HG03103 (cell line): Measurements from ENCODE around the gene EGFL8.
"Not testable (repeated sequence)": the region's sequence is repeated elsewhere in the genome, so short reads cannot be mapped to it uniquely, and the experiment has no call there.

Experiments used
- ATAC-seq: cut with Tn5 transposase; IDR thresholded peaks from one replicate; pipeline ENCODE4 v1.9.1; 2021; ENCODE audit warnings: low read depth; ENCODE audit not compliant: unreplicated experiment

The EGFL8 gene

DNA sequence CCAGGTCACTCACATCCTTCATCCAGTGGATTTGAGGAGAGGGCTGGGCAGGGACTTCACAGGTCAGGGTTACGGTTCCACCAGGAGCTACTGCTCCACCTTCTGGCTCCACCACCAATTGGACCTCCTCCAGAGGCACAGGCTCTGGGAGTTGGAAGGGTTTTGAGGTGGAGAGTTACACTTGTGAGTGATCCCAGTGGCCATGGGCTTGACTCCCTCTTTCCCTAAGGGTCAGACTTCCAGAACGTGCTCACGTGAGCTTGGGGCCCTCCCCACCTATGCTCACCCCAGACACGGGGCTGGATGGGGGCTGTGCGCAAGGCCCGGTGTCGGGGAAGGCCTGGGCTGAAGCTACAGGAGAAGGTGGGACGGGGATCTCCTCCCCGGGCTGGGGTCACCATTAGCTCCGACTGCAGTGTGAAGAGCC, 18.2 kb downstream of the EGFL8 start:
- no peak for ATAC-seq

DNA sequence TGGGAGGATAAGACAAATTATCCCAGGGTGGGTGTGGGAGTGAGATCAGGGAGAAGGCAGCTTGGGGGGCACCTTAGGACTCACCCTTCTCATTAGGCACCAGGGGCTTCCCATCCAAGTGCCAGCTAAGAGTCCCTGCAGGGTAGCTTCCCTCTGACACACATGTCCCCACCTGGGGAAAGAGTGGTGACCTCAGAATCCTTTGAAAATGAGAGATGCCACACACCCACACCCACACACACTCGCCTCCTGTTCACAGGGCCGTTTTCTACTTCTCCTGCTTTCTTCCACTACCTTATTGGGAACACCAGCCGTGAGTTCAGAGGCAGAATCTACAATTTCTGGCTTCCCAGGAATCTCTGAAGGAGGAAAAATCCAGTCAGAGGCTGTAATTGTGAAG, 18.6 kb downstream of the EGFL8 start:
- no peak for ATAC-seq

DNA sequence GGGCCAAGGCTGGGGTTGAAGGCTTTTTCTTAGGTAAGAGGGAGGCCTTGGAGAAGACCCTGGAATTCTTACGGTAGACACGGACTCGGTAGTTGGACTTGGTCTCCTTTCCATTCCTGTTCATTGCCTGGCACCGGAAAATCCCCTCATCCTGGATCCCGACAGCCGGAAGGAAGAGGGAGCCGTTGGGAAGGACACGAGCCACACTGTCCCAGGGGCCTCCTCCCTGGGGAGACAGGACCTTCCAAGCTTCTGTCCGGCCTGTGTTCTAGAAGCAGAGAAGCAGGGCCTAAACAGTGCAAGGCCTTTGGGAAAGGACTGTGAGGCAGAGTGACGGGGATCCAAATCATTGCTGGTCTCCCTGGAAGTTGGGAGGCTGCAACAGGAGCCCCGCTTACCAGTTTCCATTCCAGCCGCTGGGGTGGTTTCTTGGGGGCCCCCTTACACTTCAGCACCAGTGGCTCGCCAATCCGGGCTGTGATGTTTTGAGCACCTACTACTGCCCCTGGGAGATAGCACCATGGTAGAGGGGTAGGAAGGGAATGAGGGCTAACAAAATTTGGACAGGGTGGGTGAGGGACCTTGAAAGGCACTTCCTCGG, 19.2 kb downstream of the EGFL8 start:
- ATAC-seq: no peak

DNA sequence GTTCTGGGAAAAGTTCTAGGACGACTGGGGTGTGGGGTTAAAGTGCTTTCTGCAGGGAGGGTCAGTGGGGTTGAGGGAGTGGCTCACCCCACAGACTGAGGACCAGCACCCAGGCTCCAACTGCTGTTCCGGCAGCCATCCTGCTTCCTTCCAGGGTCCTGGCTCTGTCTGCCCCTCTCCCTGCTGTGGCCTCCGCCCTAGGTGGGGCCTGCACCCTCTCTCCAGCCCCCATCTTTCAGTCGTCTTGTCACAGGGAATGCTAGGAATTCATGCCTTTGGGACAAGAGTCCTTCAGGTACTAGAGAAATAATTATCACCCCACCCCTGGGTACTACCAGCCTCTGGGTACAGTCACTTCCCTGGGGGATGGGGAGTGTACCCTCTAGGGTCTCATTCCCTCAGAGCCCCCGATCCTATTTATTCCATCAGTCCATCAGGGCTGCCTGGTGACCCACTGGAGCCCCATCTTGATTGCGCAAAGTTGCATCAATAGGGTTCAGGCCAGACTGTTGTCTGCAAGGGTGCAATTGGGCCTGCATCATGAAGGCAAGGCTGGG, 19.8 kb downstream of the EGFL8 start, which contains the start of gene AGER:
TSS of gene AGER (minus strand) at position 170 of the 557 bp plus-strand sequence. CDS start at position 139, 31 bp downstream.
- ATAC-seq: no peak

DNA sequence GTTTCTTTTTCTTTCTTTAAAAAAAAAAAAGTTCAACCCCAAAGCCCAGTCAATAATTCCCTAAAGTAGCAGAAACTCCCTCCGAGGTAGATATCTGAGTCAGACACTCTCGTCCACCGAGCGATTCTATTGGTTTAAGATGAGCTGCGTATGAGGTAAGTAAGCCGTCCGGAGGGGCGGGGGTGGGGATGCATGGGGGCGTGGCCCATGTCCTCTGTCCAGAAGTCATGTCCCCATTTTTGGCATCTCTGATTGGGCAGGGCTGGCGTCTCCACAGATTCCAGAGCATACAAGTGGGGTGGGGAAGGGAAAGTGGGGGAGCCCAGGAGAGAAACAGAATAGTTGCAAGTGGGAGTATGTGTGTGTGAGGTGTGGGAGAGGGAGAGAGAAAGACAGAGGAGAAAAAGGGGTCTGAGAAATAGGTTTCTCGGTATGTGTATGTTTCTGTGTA, 21.3 kb downstream of the EGFL8 start:
- not testable (repeated sequence) for ATAC-seq

DNA sequence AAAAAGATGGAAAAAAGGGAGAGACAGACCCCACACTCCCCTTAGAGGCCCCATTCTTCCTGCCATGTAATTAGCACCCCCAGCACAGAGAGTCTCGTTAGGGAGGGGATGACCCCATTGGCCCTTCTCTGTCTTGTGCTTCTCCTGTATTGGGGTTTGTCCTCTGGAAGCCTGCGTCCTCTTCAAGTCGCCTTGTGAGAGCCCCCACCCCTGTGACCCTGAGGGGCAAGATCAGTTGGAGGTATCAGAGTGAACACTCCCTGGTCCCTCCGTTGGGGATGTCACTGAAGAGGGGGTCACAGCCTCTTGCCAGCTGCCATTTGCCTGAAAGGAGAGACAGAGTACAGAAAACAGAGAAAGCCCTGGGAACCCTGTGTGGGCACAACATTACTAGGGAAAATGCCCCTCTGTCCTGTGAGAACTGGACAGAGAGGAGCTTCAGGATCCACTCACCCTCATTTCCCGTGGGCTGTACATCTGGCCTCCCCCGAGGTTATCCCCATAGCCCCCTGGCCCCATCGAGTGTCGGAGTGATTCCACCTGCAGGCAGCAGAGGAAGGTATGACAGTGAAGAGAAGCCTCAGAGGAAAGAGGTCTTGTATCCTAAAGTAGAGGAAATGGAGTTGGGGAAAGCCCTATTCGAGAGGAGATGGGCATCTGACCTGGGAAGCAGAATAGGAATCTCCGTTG, 21.9 kb downstream of the EGFL8 start:
- ATAC-seq: not testable (repeated sequence)

DNA sequence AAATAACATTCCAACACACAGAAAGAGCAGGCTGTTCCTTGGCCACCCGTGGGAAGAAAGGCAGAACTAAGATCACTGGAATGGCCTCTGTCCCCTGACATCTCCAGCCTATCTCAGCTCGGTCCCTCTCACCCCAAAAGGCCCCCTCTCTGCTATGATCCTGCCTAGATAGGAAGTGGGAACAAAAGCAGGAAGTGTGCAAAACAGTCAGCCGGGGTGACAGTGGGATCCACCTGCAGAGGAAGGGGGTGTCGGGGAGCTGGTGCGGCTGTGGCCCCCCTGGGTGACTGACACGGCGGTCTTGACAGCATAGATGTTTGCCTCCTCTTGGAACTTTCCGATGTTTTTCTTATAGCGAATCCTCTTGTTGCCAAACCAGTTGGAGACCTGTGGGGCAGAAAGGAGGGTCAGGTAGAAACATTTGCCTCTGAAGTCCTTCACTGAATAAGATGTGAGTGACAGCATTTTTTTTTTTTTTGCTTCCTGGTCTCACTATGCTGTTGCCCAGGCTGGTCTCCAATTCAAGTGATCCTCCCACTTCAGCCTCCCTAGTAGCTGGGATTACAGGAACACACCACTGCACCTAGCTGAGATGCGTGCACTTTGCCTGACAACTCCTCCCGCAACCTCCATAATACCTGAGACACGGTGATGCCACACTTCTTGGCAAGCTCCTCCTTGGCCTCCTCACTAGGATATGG, 22.8 kb downstream of the EGFL8 start:
- ATAC-seq: no peak

DNA sequence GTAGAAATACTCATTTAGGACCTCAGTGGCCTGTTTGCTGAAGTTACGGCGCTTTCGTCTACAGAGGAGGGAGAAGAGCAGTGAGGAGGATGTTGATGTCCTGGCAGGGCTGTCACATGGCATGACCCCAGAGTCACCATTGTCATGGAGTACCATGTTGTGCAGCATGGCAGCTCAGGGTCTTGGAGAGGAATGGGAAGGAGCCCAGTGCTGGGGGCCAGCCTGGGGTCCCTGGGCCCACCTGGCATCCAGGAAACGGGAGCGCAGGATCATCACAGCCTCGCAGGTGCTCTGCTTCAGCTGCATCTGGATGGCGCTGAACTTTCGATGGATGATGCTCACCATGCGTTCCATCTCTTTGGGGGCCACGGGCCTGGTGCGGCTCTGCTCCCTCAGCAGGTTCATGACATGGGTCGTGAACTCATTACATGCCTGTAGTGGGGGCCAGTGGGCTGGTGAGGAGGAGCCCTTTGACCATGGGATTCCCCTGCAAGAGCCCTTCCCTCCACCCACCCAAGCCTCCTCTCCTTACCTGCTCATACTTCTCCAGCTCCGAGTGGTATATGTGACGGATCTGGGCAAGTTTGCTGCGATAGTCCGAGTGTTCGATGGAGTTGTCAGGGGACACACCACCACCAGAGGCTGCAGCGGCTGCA, 23.5 kb downstream of the EGFL8 start:
- not testable (repeated sequence) for ATAC-seq

DNA sequence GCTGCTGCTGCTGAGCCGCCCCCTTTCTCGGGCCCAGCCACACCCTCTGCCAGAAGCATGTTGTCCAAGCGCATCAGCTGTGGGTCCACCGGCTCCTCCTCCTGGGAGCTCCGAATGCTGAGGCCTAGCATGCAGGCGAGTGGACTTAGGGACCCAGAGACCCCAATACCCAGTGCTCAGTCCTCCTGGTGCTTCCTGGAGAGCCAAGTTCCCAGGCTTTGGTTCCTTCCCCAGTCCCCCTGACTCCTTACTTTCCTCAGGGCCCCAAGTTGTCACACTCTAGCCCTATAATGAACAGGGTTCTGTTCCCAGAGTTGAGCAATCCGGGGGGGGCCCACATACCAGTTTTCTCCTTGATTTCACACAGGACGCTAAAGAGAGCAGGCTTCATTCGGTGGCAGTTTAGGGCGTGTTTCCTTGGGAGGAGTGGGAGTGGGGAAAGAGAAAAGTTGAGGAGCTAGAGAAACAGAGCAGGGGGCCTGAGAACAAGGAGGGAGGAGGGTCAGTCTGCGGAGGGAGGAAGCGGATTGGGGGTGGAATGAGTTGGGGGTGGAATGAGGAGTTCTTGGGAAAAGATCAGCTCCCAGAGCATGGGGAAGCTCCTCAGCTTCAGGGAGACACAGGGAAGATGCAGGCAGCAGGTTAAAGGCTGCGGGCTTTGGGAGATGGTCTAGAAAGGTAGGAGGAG, 24.1 kb downstream of the EGFL8 start:
- ATAC-seq: no peak

DNA sequence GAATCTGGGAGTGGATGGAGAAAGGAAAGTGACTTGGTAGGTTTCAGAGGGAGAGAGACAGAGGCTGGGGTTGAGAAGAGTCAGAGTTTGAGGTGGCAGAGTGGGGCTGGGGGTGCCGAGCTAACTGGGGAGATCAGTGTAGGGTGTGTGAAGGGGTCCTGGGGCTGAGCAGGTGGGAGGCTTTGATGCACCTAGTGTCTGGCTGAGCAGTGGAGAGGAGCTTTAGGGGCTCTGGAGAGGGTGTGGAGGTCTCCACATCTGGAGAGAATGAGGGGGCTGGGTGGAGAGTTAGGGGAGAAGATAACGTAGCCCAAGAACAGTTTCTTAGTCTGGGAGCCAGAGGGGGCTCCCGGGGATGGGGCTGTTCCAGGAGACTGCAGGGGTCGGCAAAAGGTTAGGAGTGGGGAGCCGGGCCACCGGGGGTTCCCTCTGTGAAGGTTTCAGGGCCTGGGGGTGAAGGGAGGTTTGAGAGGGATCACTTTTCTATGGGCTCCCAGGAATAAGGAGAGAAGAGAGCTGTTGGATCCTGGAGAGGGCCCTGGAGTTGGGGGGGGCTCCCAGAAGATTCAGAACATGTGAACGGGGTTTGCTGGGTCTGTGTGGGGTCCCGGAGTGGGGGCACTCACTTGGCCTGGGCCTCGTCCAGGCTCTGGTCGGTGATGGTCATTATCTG, 24.8 kb downstream of the EGFL8 start:
- ATAC-seq: no peak

DNA sequence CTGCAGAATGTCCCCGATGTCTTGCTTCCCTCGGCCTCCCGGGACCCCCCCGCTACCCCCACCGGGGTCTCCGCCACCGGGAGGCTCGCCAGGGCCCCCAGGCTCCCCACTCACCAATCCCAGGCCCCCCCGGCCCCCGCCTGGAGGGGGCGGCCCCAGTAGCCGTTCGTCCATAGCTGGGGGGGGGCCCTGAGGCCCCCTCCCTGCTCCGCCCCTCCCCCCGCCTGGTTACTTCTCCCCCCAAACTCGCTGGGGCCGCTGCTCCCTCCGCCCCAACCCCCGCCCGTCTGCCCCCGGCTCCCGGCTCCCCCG, 25.3 kb downstream of the EGFL8 start:
- ATAC-seq: no peak

DNA sequence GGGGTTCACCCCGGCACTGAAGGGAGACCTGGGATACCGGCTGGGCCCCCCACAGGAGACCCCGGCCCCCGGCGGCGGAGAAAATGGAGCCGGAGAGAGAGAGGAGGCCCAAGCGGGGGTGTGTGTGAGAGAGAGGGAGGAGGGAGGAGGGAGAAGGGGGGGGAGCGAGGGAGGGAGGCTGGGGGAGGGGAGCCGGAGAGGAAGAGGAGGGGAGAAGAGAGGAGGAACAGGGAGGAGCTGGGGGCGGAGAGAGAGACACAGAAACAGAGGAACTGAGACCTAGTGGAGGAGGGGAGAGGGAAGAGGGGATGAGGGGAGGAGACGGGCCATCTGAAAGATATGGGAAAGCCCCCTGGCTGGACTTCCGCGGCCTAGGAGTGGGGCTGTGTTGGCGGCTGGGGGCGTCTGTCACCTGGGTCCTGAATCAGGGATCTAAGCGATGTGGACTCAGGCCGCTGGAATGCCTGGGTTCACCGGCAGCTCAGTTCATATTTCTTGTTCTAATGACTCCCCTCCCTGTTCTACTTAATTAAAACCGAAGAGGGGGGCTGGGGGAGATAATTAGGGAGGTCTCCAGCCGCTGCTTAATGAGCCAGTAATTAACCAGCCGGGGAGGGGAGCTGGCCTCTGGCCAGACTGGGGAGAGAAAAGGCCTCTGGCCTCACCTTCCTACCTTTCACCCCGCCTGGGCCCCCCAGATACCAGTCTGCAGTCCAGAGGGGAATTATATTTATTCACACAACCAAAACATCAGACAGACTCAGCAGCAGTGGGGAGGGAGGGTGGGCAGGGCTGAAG, 25.9 kb downstream of the EGFL8 start, which contains the start of gene PBX2:
TSS of gene PBX2 (minus strand) at position 149 of the 798 bp plus-strand sequence. CDS start 287 bp downstream, outside the sequence.
- ATAC-seq: no peak

DNA sequence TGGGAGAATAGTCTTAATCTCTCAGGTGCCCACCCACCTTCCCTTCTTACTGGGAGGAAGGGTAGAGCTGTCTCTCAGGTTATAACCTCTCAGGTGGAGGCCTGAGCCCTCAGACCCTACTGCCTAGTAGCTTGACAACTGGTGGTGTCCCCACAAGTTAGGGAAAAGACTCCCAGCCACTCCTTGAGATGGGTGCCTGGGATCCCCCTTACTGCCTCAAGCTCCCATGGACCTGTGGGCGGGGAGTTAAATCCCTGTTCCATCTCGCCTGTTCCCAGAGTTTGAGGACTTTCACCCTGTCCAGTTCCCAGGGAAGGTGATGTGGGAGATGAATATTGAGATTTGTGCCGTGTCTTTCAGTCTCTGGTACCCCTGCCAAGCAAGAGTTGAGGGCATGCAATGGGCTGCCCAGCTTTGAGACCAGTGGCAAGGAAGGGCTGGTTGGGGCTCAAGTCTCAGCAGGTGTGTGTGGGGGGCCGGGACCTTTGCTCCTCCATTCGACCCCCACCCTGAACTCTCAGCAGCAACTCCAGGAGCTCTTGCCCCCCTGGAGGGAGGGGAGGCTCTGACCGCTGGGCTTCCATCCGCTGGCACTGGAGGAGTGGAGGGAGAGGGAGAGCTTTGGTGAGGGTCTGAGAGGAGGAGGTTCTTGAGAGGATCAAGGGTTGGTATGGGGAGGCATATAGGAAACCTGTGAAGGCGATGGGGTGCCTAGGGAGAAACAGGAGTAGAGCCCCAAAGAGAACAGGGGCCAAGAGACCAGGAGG, 26.7 kb downstream of the EGFL8 start:
- ATAC-seq: no peak

DNA sequence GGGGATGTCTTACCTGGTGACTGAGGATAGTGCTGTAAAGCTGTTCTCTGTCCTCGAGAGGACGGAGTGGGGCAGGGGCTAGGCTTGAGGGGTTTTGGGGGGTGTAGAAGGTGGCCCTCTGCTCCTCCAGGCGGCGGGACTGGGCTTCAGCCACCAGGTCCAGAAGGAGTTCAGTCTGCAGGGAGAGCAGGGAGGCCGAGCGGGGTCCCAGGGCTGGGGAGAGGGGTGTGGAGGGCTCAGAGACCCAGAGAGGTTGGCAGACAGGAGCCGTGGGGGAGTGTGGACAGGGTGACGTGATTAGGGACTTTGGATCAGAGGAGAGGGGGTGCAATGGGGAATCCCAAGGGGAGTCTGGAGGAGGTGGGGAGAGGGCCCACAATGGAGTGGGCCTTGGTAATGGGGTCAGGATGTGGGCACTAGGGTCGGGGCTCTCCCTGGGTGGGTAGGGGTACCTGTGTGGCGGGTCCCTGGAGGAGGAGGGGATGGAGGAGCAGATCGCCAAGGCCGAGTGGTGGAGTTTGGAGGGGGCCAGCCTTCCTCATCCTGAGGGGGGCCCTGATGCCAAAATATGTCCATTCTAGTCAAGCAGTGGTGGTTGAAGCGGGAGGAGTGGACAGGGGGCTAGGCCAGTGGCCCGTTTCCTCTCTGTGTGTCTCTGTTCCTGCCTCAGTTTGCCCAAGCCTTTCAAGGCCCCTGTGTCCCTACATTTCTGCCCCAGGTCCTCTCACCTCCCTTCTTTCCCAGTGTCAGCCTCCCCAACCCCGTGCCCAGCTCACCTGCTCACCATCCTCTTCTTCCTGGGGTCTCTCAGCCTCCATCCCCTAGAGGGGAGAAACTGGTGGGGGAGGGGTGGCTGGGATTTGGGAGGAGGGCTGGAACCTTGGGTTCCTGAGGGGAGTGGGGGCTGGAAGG, 27.6 kb downstream of the EGFL8 start:
- no peak for ATAC-seq

DNA sequence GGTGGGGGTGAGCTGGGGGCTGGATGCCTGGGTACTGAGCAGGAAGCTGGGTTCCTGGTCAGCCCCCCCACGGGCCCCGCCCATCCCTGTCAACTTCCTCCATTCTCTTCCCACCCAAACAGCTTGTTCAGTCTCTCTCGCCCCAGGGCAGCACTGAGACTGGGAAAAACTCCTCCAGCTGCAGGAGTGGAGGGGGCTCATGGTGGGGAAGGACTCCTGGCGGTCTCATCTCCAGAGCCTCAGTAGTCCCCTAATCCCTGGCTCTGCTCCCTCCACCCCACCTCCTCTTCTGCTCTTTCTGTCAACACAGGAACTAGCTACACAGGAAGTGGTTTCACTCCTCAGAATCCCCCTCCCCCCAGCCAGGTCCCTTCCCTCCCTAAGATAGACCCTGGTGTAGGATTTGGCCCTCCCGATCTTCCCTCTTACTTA, 28.2 kb downstream of the EGFL8 start, which contains the start of gene GPSM3:
TSS of gene GPSM3 (minus strand) at position 36 of the 432 bp plus-strand sequence. CDS start 130 bp downstream, outside the sequence.
- no peak for ATAC-seq

DNA sequence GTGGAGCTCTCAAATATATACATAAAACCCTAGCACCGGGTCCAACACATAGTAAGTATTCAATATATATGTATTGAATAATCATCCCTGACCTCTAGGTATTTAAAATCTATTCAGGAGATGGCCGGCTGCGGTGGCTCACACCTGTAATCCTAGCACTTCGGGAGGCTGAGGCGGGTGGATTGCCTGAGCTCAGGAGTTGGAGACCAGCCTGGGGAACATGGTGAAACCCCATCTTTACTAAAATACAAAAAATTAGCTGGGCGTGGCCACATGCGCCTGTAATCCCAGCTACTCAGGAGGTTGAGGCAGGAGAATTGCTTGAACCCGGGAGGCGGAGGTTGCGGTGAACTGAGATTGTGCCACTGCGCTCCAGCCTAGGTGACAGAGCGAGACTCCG, 28.7 kb downstream of the EGFL8 start:
- ATAC-seq: not testable (repeated sequence)

DNA sequence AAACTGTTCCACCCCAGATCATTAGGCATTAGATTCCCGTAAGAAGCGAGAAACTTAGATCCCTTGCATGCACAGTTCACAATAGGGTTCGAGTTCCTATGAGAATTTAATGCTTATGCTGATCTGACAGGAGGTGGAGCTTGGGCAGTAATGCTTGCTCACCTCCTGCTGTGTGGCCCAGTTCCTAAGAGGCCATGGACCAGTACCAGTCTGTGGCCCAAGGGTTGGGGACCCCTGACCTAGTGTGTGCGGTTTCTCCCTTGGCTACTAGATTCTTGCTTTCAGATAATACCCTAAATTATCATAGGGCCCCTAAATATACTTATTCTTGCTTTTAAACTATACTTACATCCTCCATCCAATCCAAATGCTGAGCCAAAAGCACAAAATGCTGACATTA, 30.0 kb downstream of the EGFL8 start:
- no peak for ATAC-seq
